Stimulated activated memory B cell treated with anti-CD40 and anti-IgM and Interleukin-4, amounts not matched to agents 10 μg/mL and 1 μg/mL and 100 μg/mL, for 72 hours (primary cell): ENCODE results near the gene RHOF.

ENCODE experiments used
- ATAC-seq: fragments of 150-1000 bp; cut with Tn5 transposase; 2 replicates; pipeline ENCODE4 v1.10.0; 2021
- H3K27ac Mint-ChIP-seq: one replicate; pipeline ENCODE4 v1.8.0; 2022; ENCODE audit warnings: mild to moderate bottlenecking, mixed read lengths
- H3K27me3 Mint-ChIP-seq: one replicate; pipeline ENCODE4 v1.8.0; 2022; ENCODE audit warnings: mixed read lengths
- H3K36me3 Mint-ChIP-seq: one replicate; pipeline ENCODE4 v1.8.0; 2022; ENCODE audit warnings: mixed read lengths
- H3K4me1 Mint-ChIP-seq: one replicate; pipeline ENCODE4 v1.8.0; 2022; ENCODE audit warnings: mixed read lengths
- H3K4me3 Mint-ChIP-seq: one replicate; pipeline ENCODE4 v1.8.0; 2022; ENCODE audit warnings: mild to moderate bottlenecking, moderate library complexity, mixed read lengths
- H3K9me3 Mint-ChIP-seq: one replicate; pipeline ENCODE4 v1.8.0; 2022; ENCODE audit warnings: mixed read lengths

Gene RHOF

GRCh38 chr12:121825041-121825523 lies 31.6 kb upstream of the RHOF start:
- Mint-ChIP-seq H3K9me3 (no peaks in the 10 kb centered on the region), H3K27ac (no peak overlapping the region), H3K4me1 (peaks cover 7% of the 10 kb centered on the region), H3K4me3 (no peak overlapping the region), H3K27me3 (no peaks in the 10 kb centered on the region), H3K36me3 (peaks cover 68% of the 10 kb centered on the region)
- ATAC-seq, result no peak

- Mint-ChIP-seq H3K27ac (no peak overlapping the region), H3K27me3 (no peaks in the 10 kb centered on the region), H3K36me3 (peaks cover 65% of the 10 kb centered on the region), H3K4me1 (peaks cover 10% of the 10 kb centered on the region), H3K9me3 (no peaks in the 10 kb centered on the region), H3K4me3 (no peak overlapping the region)
- no peak for ATAC-seq
Observed at GRCh38 chr12:121823727-121824115, 30.2 kb upstream of the RHOF start.

GRCh38 chr12:121823101-121823726 lies 29.7 kb upstream of the RHOF start:
- Mint-ChIP-seq H3K27ac (no peak overlapping the region), H3K27me3 (no peaks in the 10 kb centered on the region), H3K4me1 (peaks cover 7% of the 10 kb centered on the region), H3K9me3 (no peaks in the 10 kb centered on the region), H3K4me3 (no peak overlapping the region), H3K36me3 (peaks cover 60% of the 10 kb centered on the region)
- ATAC-seq, result peak; percentile 34

GRCh38 chr12:121822393-121823100 lies 29.1 kb upstream of the RHOF start:
- H3K4me1 Mint-ChIP-seq, result peaks cover 7% of the 10 kb centered on the region
- no peaks in the 10 kb centered on the region for H3K9me3 Mint-ChIP-seq
- ATAC-seq, result no peak
- no peak overlapping the region for H3K27ac Mint-ChIP-seq
- no peak overlapping the region for H3K4me3 Mint-ChIP-seq
- H3K27me3 Mint-ChIP-seq, result no peaks in the 10 kb centered on the region
- H3K36me3 Mint-ChIP-seq, result peaks cover 60% of the 10 kb centered on the region

- Mint-ChIP-seq H3K36me3 (peaks cover 59% of the 10 kb centered on the region), H3K27me3 (no peaks in the 10 kb centered on the region)
Observed at GRCh38 chr12:121820056-121820455, 26.6 kb upstream of the RHOF start.

GRCh38 chr12:121819212-121819949 lies 25.9 kb upstream of the RHOF start:
- H3K4me3 Mint-ChIP-seq, result no peak overlapping the region
- peaks cover 58% of the 10 kb centered on the region for H3K36me3 Mint-ChIP-seq
- peaks cover 10% of the 10 kb centered on the region for H3K4me1 Mint-ChIP-seq
- no peaks in the 10 kb centered on the region for H3K27me3 Mint-ChIP-seq
- H3K27ac Mint-ChIP-seq, result no peak overlapping the region
- ATAC-seq, result no peak
- no peaks in the 10 kb centered on the region for H3K9me3 Mint-ChIP-seq

More at GRCh38 chr12:121820056-121820455, 26.6 kb upstream of the RHOF start:
- Mint-ChIP-seq H3K27ac (no peak overlapping the region), H3K4me3 (no peak overlapping the region), H3K9me3 (no peaks in the 10 kb centered on the region), H3K4me1 (peaks cover 7% of the 10 kb centered on the region)
- no peak for ATAC-seq

- no peaks in the 10 kb centered on the region for H3K27me3 Mint-ChIP-seq
- H3K4me1 Mint-ChIP-seq, result peaks cover 24% of the 10 kb centered on the region
- no peak overlapping the region for H3K27ac Mint-ChIP-seq
- no peaks in the 10 kb centered on the region for H3K9me3 Mint-ChIP-seq
- ATAC-seq, result no peak
- H3K36me3 Mint-ChIP-seq, result peaks cover 61% of the 10 kb centered on the region
- no peak overlapping the region for H3K4me3 Mint-ChIP-seq
Observed at GRCh38 chr12:121817648-121818043, 24.2 kb upstream of the RHOF start.

GRCh38 chr12:121816925-121817647 lies 23.6 kb upstream of the RHOF start:
- Mint-ChIP-seq H3K27ac (no peak overlapping the region), H3K9me3 (no peaks in the 10 kb centered on the region), H3K36me3 (peaks cover 61% of the 10 kb centered on the region), H3K4me3 (no peak overlapping the region), H3K4me1 (peaks cover 29% of the 10 kb centered on the region), H3K27me3 (no peaks in the 10 kb centered on the region)
- no peak for ATAC-seq

GRCh38 chr12:121815263-121815662 lies 21.8 kb upstream of the RHOF start:
- H3K9me3 Mint-ChIP-seq, result no peaks in the 10 kb centered on the region
- H3K27ac Mint-ChIP-seq, result no peak overlapping the region
- no peaks in the 10 kb centered on the region for H3K27me3 Mint-ChIP-seq
- H3K4me1 Mint-ChIP-seq, result peaks cover 43% of the 10 kb centered on the region
- ATAC-seq, result no peak
- peaks cover 60% of the 10 kb centered on the region for H3K36me3 Mint-ChIP-seq
- H3K4me3 Mint-ChIP-seq, result no peak overlapping the region

GRCh38 chr12:121814429-121815119 lies 21.1 kb upstream of the RHOF start:
- H3K27me3 Mint-ChIP-seq, result no peaks in the 10 kb centered on the region
- H3K36me3 Mint-ChIP-seq, result peaks cover 63% of the 10 kb centered on the region
- no peaks in the 10 kb centered on the region for H3K9me3 Mint-ChIP-seq
- no peak overlapping the region for H3K4me3 Mint-ChIP-seq
- peaks cover 46% of the 10 kb centered on the region for H3K4me1 Mint-ChIP-seq
- no peak for ATAC-seq
- no peak overlapping the region for H3K27ac Mint-ChIP-seq

GRCh38 chr12:121813951-121814350 lies 20.5 kb upstream of the RHOF start:
- H3K9me3 Mint-ChIP-seq, result no peaks in the 10 kb centered on the region
- no peaks in the 10 kb centered on the region for H3K27me3 Mint-ChIP-seq
- H3K36me3 Mint-ChIP-seq, result peaks cover 62% of the 10 kb centered on the region
- H3K27ac Mint-ChIP-seq, result peak overlapping the region; percentile 58
- H3K4me1 Mint-ChIP-seq, result peaks cover 43% of the 10 kb centered on the region
- H3K4me3 Mint-ChIP-seq, result no peak overlapping the region
- no peak for ATAC-seq

- Mint-ChIP-seq H3K27me3 (no peaks in the 10 kb centered on the region), H3K4me3 (peak overlapping the region; percentile 81), H3K4me1 (peaks cover 49% of the 10 kb centered on the region), H3K27ac (peak overlapping the region; percentile 58), H3K36me3 (peaks cover 65% of the 10 kb centered on the region), H3K9me3 (no peaks in the 10 kb centered on the region)
- ATAC-seq, result no peak
Observed at GRCh38 chr12:121812921-121813896, 19.7 kb upstream of the RHOF start.

GRCh38 chr12:121812320-121812871 lies 18.9 kb upstream of the RHOF start:
- Mint-ChIP-seq H3K27ac (peak overlapping the region; percentile 58), H3K36me3 (peaks cover 57% of the 10 kb centered on the region), H3K27me3 (no peaks in the 10 kb centered on the region), H3K9me3 (no peaks in the 10 kb centered on the region), H3K4me3 (peak overlapping the region; percentile 81), H3K4me1 (peaks cover 57% of the 10 kb centered on the region)
- peak; percentile 63 for ATAC-seq
